ENCODE measurements around the gene OSTN.

Gene OSTN

GRCh38 chr3:191197761-191198306, 1.2 kb upstream of the OSTN start:
- Mint-ChIP-seq H3K4me1 (ENCODE audit: low read depth) (no peaks in the 10 kb centered on the region), H3K27me3 (ENCODE audit: low read depth) (no peaks in the 10 kb centered on the region), H3K4me3 (no peak overlapping the region), H3K27ac (no peak overlapping the region), H3K9me3 (peaks cover 1% of the 10 kb centered on the region), H3K36me3 (ENCODE audit: low read depth) (no peaks in the 10 kb centered on the region)

GRCh38 chr3:191198480-191198879, 561 bp upstream of the OSTN start:
- Mint-ChIP-seq H3K4me1 (ENCODE audit: low read depth) (no peaks in the 10 kb centered on the region), H3K9me3 (no peaks in the 10 kb centered on the region), H3K4me3 (no peak overlapping the region), H3K36me3 (ENCODE audit: low read depth) (no peaks in the 10 kb centered on the region), H3K27me3 (ENCODE audit: low read depth) (no peaks in the 10 kb centered on the region), H3K27ac (no peak overlapping the region)

GRCh38 chr3:191210032-191210431, 11.0 kb downstream of the OSTN start:
- Mint-ChIP-seq H3K36me3 (ENCODE audit: low read depth) (no peaks in the 10 kb centered on the region), H3K9me3 (no peaks in the 10 kb centered on the region), H3K4me3 (no peak overlapping the region), H3K27ac (no peak overlapping the region), H3K4me1 (ENCODE audit: low read depth) (no peaks in the 10 kb centered on the region), H3K27me3 (ENCODE audit: low read depth) (no peaks in the 10 kb centered on the region)

GRCh38 chr3:191216510-191216909, 17.5 kb downstream of the OSTN start:
- Mint-ChIP-seq H3K27me3 (ENCODE audit: low read depth) (no peaks in the 10 kb centered on the region), H3K4me1 (ENCODE audit: low read depth) (no peaks in the 10 kb centered on the region), H3K4me3 (no peak overlapping the region), H3K27ac (no peak overlapping the region), H3K36me3 (ENCODE audit: low read depth) (no peaks in the 10 kb centered on the region), H3K9me3 (peaks cover 6% of the 10 kb centered on the region)

GRCh38 chr3:191217301-191217700, 18.3 kb downstream of the OSTN start:
- H3K4me1 Mint-ChIP-seq (ENCODE audit: low read depth) = no peaks in the 10 kb centered on the region
- H3K36me3 Mint-ChIP-seq (ENCODE audit: low read depth) = no peaks in the 10 kb centered on the region
- no peaks in the 10 kb centered on the region for H3K27me3 Mint-ChIP-seq (ENCODE audit: low read depth)
- peaks cover 6% of the 10 kb centered on the region for H3K9me3 Mint-ChIP-seq
- no peak overlapping the region for H3K27ac Mint-ChIP-seq
- no peak overlapping the region for H3K4me3 Mint-ChIP-seq

GRCh38 chr3:191220908-191221307, 21.9 kb downstream of the OSTN start:
- peaks cover 6% of the 10 kb centered on the region for H3K9me3 Mint-ChIP-seq
- H3K4me1 Mint-ChIP-seq (ENCODE audit: low read depth) = no peaks in the 10 kb centered on the region
- no peaks in the 10 kb centered on the region for H3K27me3 Mint-ChIP-seq (ENCODE audit: low read depth)
- no peaks in the 10 kb centered on the region for H3K36me3 Mint-ChIP-seq (ENCODE audit: low read depth)
- H3K27ac Mint-ChIP-seq = no peak overlapping the region
- no peak overlapping the region for H3K4me3 Mint-ChIP-seq

GRCh38 chr3:191221638-191222037, 22.6 kb downstream of the OSTN start:
- Mint-ChIP-seq H3K4me1 (ENCODE audit: low read depth) (no peaks in the 10 kb centered on the region), H3K36me3 (ENCODE audit: low read depth) (no peaks in the 10 kb centered on the region), H3K27ac (no peak overlapping the region), H3K27me3 (ENCODE audit: low read depth) (no peaks in the 10 kb centered on the region), H3K4me3 (no peak overlapping the region), H3K9me3 (peaks cover 6% of the 10 kb centered on the region)

GRCh38 chr3:191227541-191227940, 28.5 kb downstream of the OSTN start:
- no peaks in the 10 kb centered on the region for H3K4me1 Mint-ChIP-seq (ENCODE audit: low read depth)
- no peaks in the 10 kb centered on the region for H3K9me3 Mint-ChIP-seq
- H3K4me3 Mint-ChIP-seq = no peak overlapping the region
- H3K27me3 Mint-ChIP-seq (ENCODE audit: low read depth) = no peaks in the 10 kb centered on the region
- H3K27ac Mint-ChIP-seq = no peak overlapping the region
- H3K36me3 Mint-ChIP-seq (ENCODE audit: low read depth) = no peaks in the 10 kb centered on the region

GRCh38 chr3:191234216-191234615, 35.2 kb downstream of the OSTN start:
- Mint-ChIP-seq H3K4me3 (no peak overlapping the region), H3K27me3 (ENCODE audit: low read depth) (no peaks in the 10 kb centered on the region), H3K27ac (no peak overlapping the region), H3K4me1 (ENCODE audit: low read depth) (no peaks in the 10 kb centered on the region), H3K36me3 (ENCODE audit: low read depth) (no peaks in the 10 kb centered on the region), H3K9me3 (no peaks in the 10 kb centered on the region)

GRCh38 chr3:191235331-191236314, 36.6 kb downstream of the OSTN start:
- H3K27me3 Mint-ChIP-seq (ENCODE audit: low read depth) = no peaks in the 10 kb centered on the region
- H3K27ac Mint-ChIP-seq = no peak overlapping the region
- no peaks in the 10 kb centered on the region for H3K36me3 Mint-ChIP-seq (ENCODE audit: low read depth)
- no peaks in the 10 kb centered on the region for H3K4me1 Mint-ChIP-seq (ENCODE audit: low read depth)
- H3K9me3 Mint-ChIP-seq = no peaks in the 10 kb centered on the region
- H3K4me3 Mint-ChIP-seq = no peak overlapping the region

GRCh38 chr3:191236646-191237045, 37.6 kb downstream of the OSTN start:
- Mint-ChIP-seq H3K27ac (no peak overlapping the region), H3K4me3 (no peak overlapping the region), H3K9me3 (no peaks in the 10 kb centered on the region), H3K4me1 (ENCODE audit: low read depth) (no peaks in the 10 kb centered on the region), H3K36me3 (ENCODE audit: low read depth) (no peaks in the 10 kb centered on the region), H3K27me3 (ENCODE audit: low read depth) (no peaks in the 10 kb centered on the region)

- no peak overlapping the region for H3K4me3 Mint-ChIP-seq
- H3K27ac Mint-ChIP-seq = no peak overlapping the region
- no peaks in the 10 kb centered on the region for H3K27me3 Mint-ChIP-seq (ENCODE audit: low read depth)
- no peaks in the 10 kb centered on the region for H3K9me3 Mint-ChIP-seq
- no peaks in the 10 kb centered on the region for H3K4me1 Mint-ChIP-seq (ENCODE audit: low read depth)
- H3K36me3 Mint-ChIP-seq (ENCODE audit: low read depth) = no peaks in the 10 kb centered on the region
Measured at GRCh38 chr3:191237047-191237882, 38.2 kb downstream of the OSTN start.

- no peak overlapping the region for H3K4me3 Mint-ChIP-seq
- no peaks in the 10 kb centered on the region for H3K9me3 Mint-ChIP-seq
- H3K27ac Mint-ChIP-seq = no peak overlapping the region
- no peaks in the 10 kb centered on the region for H3K27me3 Mint-ChIP-seq (ENCODE audit: low read depth)
- no peaks in the 10 kb centered on the region for H3K36me3 Mint-ChIP-seq (ENCODE audit: low read depth)
- H3K4me1 Mint-ChIP-seq (ENCODE audit: low read depth) = no peaks in the 10 kb centered on the region
Measured at GRCh38 chr3:191238321-191238817, 39.3 kb downstream of the OSTN start.

- H3K27me3 Mint-ChIP-seq (ENCODE audit: low read depth) = no peaks in the 10 kb centered on the region
- no peak overlapping the region for H3K27ac Mint-ChIP-seq
- H3K4me3 Mint-ChIP-seq = no peak overlapping the region
- no peaks in the 10 kb centered on the region for H3K9me3 Mint-ChIP-seq
- H3K36me3 Mint-ChIP-seq (ENCODE audit: low read depth) = no peaks in the 10 kb centered on the region
- no peaks in the 10 kb centered on the region for H3K4me1 Mint-ChIP-seq (ENCODE audit: low read depth)
Measured at GRCh38 chr3:191239407-191240031, 40.5 kb downstream of the OSTN start.
